ENCODE results near the gene CDKN2B-AS1. TPM values are rescaled to one million over a fixed set of nuclear protein-coding genes. Genes with fewer than 3 reads are reported as not detected.

Gene CDKN2B-AS1
- polyA plus RNA-seq, 4 donors: 1.3 to 8.7 (median 5.1) TPM

GRCh38 chr9:22131817-22132216 lies 137.2 kb downstream of the CDKN2B-AS1 start:
- Histone ChIP-seq H3K27me3 (ENCODE audit: control insufficient read depth in 3 of 3, insufficient read depth in 3 of 3, low read length in 3 of 3) (no peaks in the 10 kb centered on the region), H3K27ac (ENCODE audit: low read depth in 1 of 3, low read length in 2 of 3) (no peak overlapping the region), H3K36me3 (ENCODE audit: control insufficient read depth in 3 of 3, insufficient read depth in 2 of 3, low read depth in 1 of 3, low read length in 3 of 3) (no peaks in the 10 kb centered on the region), H3K4me3 (ENCODE audit: low read depth in 1 of 3, low read length in 3 of 3) (no peak overlapping the region), H3K9me3 (ENCODE audit: control insufficient read depth in 2 of 2, insufficient read depth in 1 of 2, low read depth in 1 of 2, low read length in 1 of 2) (no peaks in the 10 kb centered on the region), H3K4me1 (ENCODE audit: control insufficient read depth in 3 of 3, insufficient read depth in 2 of 3, low read depth in 1 of 3, low read length in 2 of 3) (peaks cover 0 to 3% (median 3%) of the 10 kb centered on the region in 3 donors)
- no peak for FAIRE-seq
- no peak for DNase-seq

- Histone ChIP-seq H3K27ac (ENCODE audit: low read depth in 1 of 3, low read length in 2 of 3) (no peak overlapping the region), H3K4me1 (ENCODE audit: control insufficient read depth in 3 of 3, insufficient read depth in 2 of 3, low read depth in 1 of 3, low read length in 2 of 3) (no peaks in the 10 kb centered on the region), H3K9me3 (ENCODE audit: control insufficient read depth in 2 of 2, insufficient read depth in 1 of 2, low read depth in 1 of 2, low read length in 1 of 2) (no peaks in the 10 kb centered on the region), H3K36me3 (ENCODE audit: control insufficient read depth in 3 of 3, insufficient read depth in 2 of 3, low read depth in 1 of 3, low read length in 3 of 3) (no peaks in the 10 kb centered on the region), H3K27me3 (ENCODE audit: control insufficient read depth in 3 of 3, insufficient read depth in 3 of 3, low read length in 3 of 3) (no peaks in the 10 kb centered on the region), H3K4me3 (ENCODE audit: low read depth in 1 of 3, low read length in 3 of 3) (no peak overlapping the region)
- no peak for FAIRE-seq
- 63 to 94% (median 85%) methylated on average over 2 of the region's 2 CpGs for WGBS, 3 donors
- no peak for DNase-seq
Measured at GRCh38 chr9:22134390-22134789, 139.8 kb downstream of the CDKN2B-AS1 start.

GRCh38 chr9:22136461-22137096 lies 142.0 kb downstream of the CDKN2B-AS1 start:
- Histone ChIP-seq H3K4me3 (ENCODE audit: low read depth in 1 of 3, low read length in 3 of 3) (no peak overlapping the region), H3K27me3 (ENCODE audit: control insufficient read depth in 3 of 3, insufficient read depth in 3 of 3, low read length in 3 of 3) (no peaks in the 10 kb centered on the region), H3K4me1 (ENCODE audit: control insufficient read depth in 3 of 3, insufficient read depth in 2 of 3, low read depth in 1 of 3, low read length in 2 of 3) (peaks cover 0 to 4% (median 0%) of the 10 kb centered on the region in 3 donors), H3K27ac (ENCODE audit: low read depth in 1 of 3, low read length in 2 of 3) (no peak overlapping the region), H3K9me3 (ENCODE audit: control insufficient read depth in 2 of 2, insufficient read depth in 1 of 2, low read depth in 1 of 2, low read length in 1 of 2) (no peaks in the 10 kb centered on the region), H3K36me3 (ENCODE audit: control insufficient read depth in 3 of 3, insufficient read depth in 2 of 3, low read depth in 1 of 3, low read length in 3 of 3) (no peaks in the 10 kb centered on the region)
- DNase-seq (no peak), FAIRE-seq (no peak)
- 57 to 86% (median 79%) methylated on average over 3 of the region's 3 CpGs for WGBS, 3 donors

- FAIRE-seq: no peak
- H3K4me1 ChIP-seq (ENCODE audit: control insufficient read depth in 3 of 3, insufficient read depth in 2 of 3, low read depth in 1 of 3, low read length in 2 of 3): peaks cover 0 to 9% (median 0%) of the 10 kb centered on the region in 3 donors
- H3K27ac ChIP-seq (ENCODE audit: low read depth in 1 of 3, low read length in 2 of 3): no peak overlapping the region
- 89 to 95% (median 91%) methylated on average over 4 of the region's 4 CpGs for WGBS, 3 donors
- no peaks in the 10 kb centered on the region for H3K36me3 ChIP-seq (ENCODE audit: control insufficient read depth in 3 of 3, insufficient read depth in 2 of 3, low read depth in 1 of 3, low read length in 3 of 3)
- H3K9me3 ChIP-seq (ENCODE audit: control insufficient read depth in 2 of 2, insufficient read depth in 1 of 2, low read depth in 1 of 2, low read length in 1 of 2): no peaks in the 10 kb centered on the region
- no peak for DNase-seq
- no peaks in the 10 kb centered on the region for H3K27me3 ChIP-seq (ENCODE audit: control insufficient read depth in 3 of 3, insufficient read depth in 3 of 3, low read length in 3 of 3)
- H3K4me3 ChIP-seq (ENCODE audit: low read depth in 1 of 3, low read length in 3 of 3): no peak overlapping the region
Measured at GRCh38 chr9:22138956-22139660, 144.5 kb downstream of the CDKN2B-AS1 start.

- no peak for FAIRE-seq
- Histone ChIP-seq H3K4me3 (ENCODE audit: low read depth in 1 of 3, low read length in 3 of 3) (no peak overlapping the region), H3K36me3 (ENCODE audit: control insufficient read depth in 3 of 3, insufficient read depth in 2 of 3, low read depth in 1 of 3, low read length in 3 of 3) (no peaks in the 10 kb centered on the region), H3K4me1 (ENCODE audit: control insufficient read depth in 3 of 3, insufficient read depth in 2 of 3, low read depth in 1 of 3, low read length in 2 of 3) (peaks cover 0 to 9% (median 0%) of the 10 kb centered on the region in 3 donors), H3K27ac (ENCODE audit: low read depth in 1 of 3, low read length in 2 of 3) (no peak overlapping the region), H3K9me3 (ENCODE audit: control insufficient read depth in 2 of 2, insufficient read depth in 1 of 2, low read depth in 1 of 2, low read length in 1 of 2) (no peaks in the 10 kb centered on the region), H3K27me3 (ENCODE audit: control insufficient read depth in 3 of 3, insufficient read depth in 3 of 3, low read length in 3 of 3) (no peaks in the 10 kb centered on the region)
- peak in 1 of 2 donors; percentile 42 for DNase-seq
- 0 to 18% (median 12%) methylated on average over 1 of the region's 1 CpG for WGBS, 3 donors
Measured at GRCh38 chr9:22141908-22142307, 147.3 kb downstream of the CDKN2B-AS1 start.

- peak; percentile 27 to 35 for DNase-seq
- 15 to 20% (median 16%) methylated on average over 2 of the region's 2 CpGs for WGBS, 3 donors
Measured at GRCh38 chr9:22142671-22143070, 148.1 kb downstream of the CDKN2B-AS1 start.

GRCh38 chr9:22143799-22144625 lies 149.4 kb downstream of the CDKN2B-AS1 start:
- peak; percentile 10 for FAIRE-seq

More at GRCh38 chr9:22142671-22143070, 148.1 kb downstream of the CDKN2B-AS1 start:
- H3K9me3 ChIP-seq (ENCODE audit: control insufficient read depth in 2 of 2, insufficient read depth in 1 of 2, low read depth in 1 of 2, low read length in 1 of 2): no peaks in the 10 kb centered on the region
- H3K4me3 ChIP-seq (ENCODE audit: low read depth in 1 of 3, low read length in 3 of 3): no peak overlapping the region
- peaks cover 0 to 9% (median 0%) of the 10 kb centered on the region in 3 donors for H3K4me1 ChIP-seq (ENCODE audit: control insufficient read depth in 3 of 3, insufficient read depth in 2 of 3, low read depth in 1 of 3, low read length in 2 of 3)
- H3K27me3 ChIP-seq (ENCODE audit: control insufficient read depth in 3 of 3, insufficient read depth in 3 of 3, low read length in 3 of 3): no peaks in the 10 kb centered on the region
- H3K27ac ChIP-seq (ENCODE audit: low read depth in 1 of 3, low read length in 2 of 3): no peak overlapping the region
- no peaks in the 10 kb centered on the region for H3K36me3 ChIP-seq (ENCODE audit: control insufficient read depth in 3 of 3, insufficient read depth in 2 of 3, low read depth in 1 of 3, low read length in 3 of 3)
- FAIRE-seq: no peak

GRCh38 chr9:22146604-22147003 lies 152.0 kb downstream of the CDKN2B-AS1 start:
- WGBS, 3 donors: 65 to 80% (median 69%) methylated on average over 3 of the region's 3 CpGs
- DNase-seq (no peak), FAIRE-seq (no peak)
- Histone ChIP-seq H3K4me3 (ENCODE audit: low read depth in 1 of 3, low read length in 3 of 3) (no peak overlapping the region), H3K36me3 (ENCODE audit: control insufficient read depth in 3 of 3, insufficient read depth in 2 of 3, low read depth in 1 of 3, low read length in 3 of 3) (no peaks in the 10 kb centered on the region), H3K27me3 (ENCODE audit: control insufficient read depth in 3 of 3, insufficient read depth in 3 of 3, low read length in 3 of 3) (no peaks in the 10 kb centered on the region), H3K9me3 (ENCODE audit: control insufficient read depth in 2 of 2, insufficient read depth in 1 of 2, low read depth in 1 of 2, low read length in 1 of 2) (no peaks in the 10 kb centered on the region), H3K4me1 (ENCODE audit: control insufficient read depth in 3 of 3, insufficient read depth in 2 of 3, low read depth in 1 of 3, low read length in 2 of 3) (peaks cover 0 to 5% (median 0%) of the 10 kb centered on the region in 3 donors), H3K27ac (ENCODE audit: low read depth in 1 of 3, low read length in 2 of 3) (no peak overlapping the region)

More at GRCh38 chr9:22143799-22144625, 149.4 kb downstream of the CDKN2B-AS1 start:
- DNase-seq: no peak
- H3K4me3 ChIP-seq (ENCODE audit: low read depth in 1 of 3, low read length in 3 of 3): no peak overlapping the region
- no peak overlapping the region for H3K27ac ChIP-seq (ENCODE audit: low read depth in 1 of 3, low read length in 2 of 3)
- H3K4me1 ChIP-seq (ENCODE audit: control insufficient read depth in 3 of 3, insufficient read depth in 2 of 3, low read depth in 1 of 3, low read length in 2 of 3): peaks cover 0 to 9% (median 0%) of the 10 kb centered on the region in 3 donors
- H3K9me3 ChIP-seq (ENCODE audit: control insufficient read depth in 2 of 2, insufficient read depth in 1 of 2, low read depth in 1 of 2, low read length in 1 of 2): no peaks in the 10 kb centered on the region
- 38 to 50% (median 41%) methylated on average over 1 of the region's 1 CpG for WGBS, 3 donors
- H3K27me3 ChIP-seq (ENCODE audit: control insufficient read depth in 3 of 3, insufficient read depth in 3 of 3, low read length in 3 of 3): no peaks in the 10 kb centered on the region
- no peaks in the 10 kb centered on the region for H3K36me3 ChIP-seq (ENCODE audit: control insufficient read depth in 3 of 3, insufficient read depth in 2 of 3, low read depth in 1 of 3, low read length in 3 of 3)
